Sigmoid colon (tissue), 7 donors: ENCODE data around the gene RAD51C. TPM values are rescaled to one million over a fixed set of nuclear protein-coding genes. Genes with fewer than 3 reads are reported as not detected.
"Not testable (repeated sequence)": the region's sequence is repeated elsewhere in the genome, so short reads cannot be mapped to it uniquely, and the experiment has no call there.

ENCODE experiments used
- DNase-seq: peaks from one replicate; pipeline ENCODE4 v3.0.0-alpha.2; 2019
- H3K27ac ChIP-seq, 4 donors: fragments of 200-600 bp; sonication (generic); one replicate each; pipeline ENCODE4 v1.5.1; 2016 to 2019; ENCODE audit warnings: mild to moderate bottlenecking in 1 of 4
- H3K27me3 ChIP-seq, 3 donors: fragments of 200-600 bp; sonication (generic); one replicate each; pipeline ENCODE4 v1.5.1; 2019; ENCODE audit warnings: mild to moderate bottlenecking in 1 of 3
- H3K36me3 ChIP-seq, 4 donors: fragments of 200-600 bp; sonication (generic); one replicate each; pipeline ENCODE4 v1.5.1; 2016 to 2019
- H3K4me1 ChIP-seq, 4 donors: fragments of 200-600 bp; sonication (generic); one replicate each; pipeline ENCODE4 v1.5.1; 2017 to 2019
- H3K4me3 ChIP-seq, 4 donors: fragments of 200-600 bp; sonication (generic); one replicate each; pipeline ENCODE4 v1.5.1; 2017 to 2019; ENCODE audit warnings: mild to moderate bottlenecking in 2 of 4, moderate library complexity in 1 of 4
- H3K9me3 ChIP-seq, 4 donors: fragments of 200-600 bp in 3 of 4; sonication (generic) in 3 of 4; one replicate each; pipeline versions ENCODE4 v1.5.1 to v1.6.1; 2013 to 2019
- EP300 ChIP-seq, 4 donors: sonication (generic); formaldehyde crosslinking; IDR thresholded peaks; one replicate each; pipeline ENCODE4 v1.6.1; 2017; ENCODE audit warnings: antibody characterized with exemption in 4 of 4
- POLR2A ChIP-seq, 2 donors: fragments of 450-650 bp; IDR thresholded peaks; one replicate each; pipeline ENCODE4 v1.6.1; 2016; ENCODE audit warnings: antibody characterized with exemption in 2 of 2, mild to moderate bottlenecking in 2 of 2, moderate library complexity in 2 of 2
- POLR2AphosphoS5 ChIP-seq, 4 donors: sonication (generic); formaldehyde crosslinking; IDR thresholded peaks; one replicate each; pipeline ENCODE4 v1.6.1; 2017; ENCODE audit warnings: antibody characterized with exemption in 4 of 4
- WGBS, 2 donors: extraction: QIAGEN DNeasy Blood & Tissue Kit; methylation state at CpG; one replicate each; pipeline ENCODE4 v1.1.7; 2013; 5-methylcytosine and 5-hydroxymethylcytosine counted together
- intact Hi-C: fragments of 100-400 bp; cut with DNase I; formaldehyde crosslinking; loops from one replicate; pipeline ENCODE4 v1.15.1; 2023
- polyA plus RNA-seq, 3 donors: library from polyadenylated mRNA; stranded (reverse); fragments of 200-250 nt; gene quantifications; one replicate each; pipeline ENCODE4 v1.2.3, GENCODE V29; 2013
- total RNA-seq, 4 donors: library from RNA; depleted of rRNA; stranded (reverse); fragments of >200 nt; gene quantifications; one replicate each; pipeline ENCODE4 v1.1.0, GENCODE V29; 2016
- TF ChIP-seq, protein P1 (sequence below), 4 experiments: fragments of 450-650 bp in 3 of 4; fragments of 200-600 bp in 1 of 4; IDR thresholded peaks; one replicate each; pipeline ENCODE4 v1.5.1; 2016 to 2019; ENCODE audit warnings: antibody characterized with exemption in 4 of 4, mild to moderate bottlenecking in 3 of 4, moderate library complexity in 2 of 4
- donor health status: healthy with polysubstance abuse.
- donor health status: Bipolar disorder and iron deficiency.
- donor health status: healthy.

The RAD51C gene
- total and polyA plus RNA-seq, 7 donors = 6.0 to 25.2 (median 17.4) TPM

DNA sequence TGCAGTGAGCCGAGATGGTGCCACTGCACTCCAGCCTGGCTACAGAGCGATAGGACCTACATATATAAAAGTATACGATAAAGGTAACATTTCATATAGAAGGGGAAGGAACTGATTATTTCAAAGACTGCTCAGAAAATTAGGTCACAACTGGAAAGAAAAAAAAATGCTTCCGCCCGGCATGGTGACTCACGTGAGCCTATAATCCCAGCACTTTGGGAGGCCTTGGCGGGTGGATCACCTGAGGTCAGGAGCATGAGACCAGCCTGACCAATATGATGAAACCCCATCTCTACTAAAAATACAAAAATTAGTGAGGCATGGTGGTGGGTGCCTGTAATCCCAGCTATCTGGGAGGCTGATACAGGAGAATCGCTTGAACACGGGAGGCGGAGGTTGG lies 8.4 kb upstream of the RAD51C start:
- H3K9me3 ChIP-seq = no peaks in the 10 kb centered on the region
- WGBS, 2 donors = 92 to 93% methylated on average over 10 of the region's 10 CpGs
- no peak overlapping the region for H3K4me3 ChIP-seq
- H3K36me3 ChIP-seq = no peaks in the 10 kb centered on the region
- no peaks in the 10 kb centered on the region for H3K27me3 ChIP-seq
- TF ChIP-seq, protein P1, sequence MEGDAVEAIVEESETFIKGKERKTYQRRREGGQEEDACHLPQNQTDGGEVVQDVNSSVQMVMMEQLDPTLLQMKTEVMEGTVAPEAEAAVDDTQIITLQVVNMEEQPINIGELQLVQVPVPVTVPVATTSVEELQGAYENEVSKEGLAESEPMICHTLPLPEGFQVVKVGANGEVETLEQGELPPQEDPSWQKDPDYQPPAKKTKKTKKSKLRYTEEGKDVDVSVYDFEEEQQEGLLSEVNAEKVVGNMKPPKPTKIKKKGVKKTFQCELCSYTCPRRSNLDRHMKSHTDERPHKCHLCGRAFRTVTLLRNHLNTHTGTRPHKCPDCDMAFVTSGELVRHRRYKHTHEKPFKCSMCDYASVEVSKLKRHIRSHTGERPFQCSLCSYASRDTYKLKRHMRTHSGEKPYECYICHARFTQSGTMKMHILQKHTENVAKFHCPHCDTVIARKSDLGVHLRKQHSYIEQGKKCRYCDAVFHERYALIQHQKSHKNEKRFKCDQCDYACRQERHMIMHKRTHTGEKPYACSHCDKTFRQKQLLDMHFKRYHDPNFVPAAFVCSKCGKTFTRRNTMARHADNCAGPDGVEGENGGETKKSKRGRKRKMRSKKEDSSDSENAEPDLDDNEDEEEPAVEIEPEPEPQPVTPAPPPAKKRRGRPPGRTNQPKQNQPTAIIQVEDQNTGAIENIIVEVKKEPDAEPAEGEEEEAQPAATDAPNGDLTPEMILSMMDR (IDR thresholded peaks at IDR 0.05) = no peak
- TF ChIP-seq POLR2A (IDR thresholded peaks at IDR 0.05) (no peak), POLR2AphosphoS5 (IDR thresholded peaks at IDR 0.05) (no peak), EP300 (IDR thresholded peaks at IDR 0.05) (no peak)
- DNase-seq = no peak
- no peak overlapping the region for H3K27ac ChIP-seq
- intact Hi-C loops = no loop called here
- H3K4me1 ChIP-seq = no peaks in the 10 kb centered on the region

DNA sequence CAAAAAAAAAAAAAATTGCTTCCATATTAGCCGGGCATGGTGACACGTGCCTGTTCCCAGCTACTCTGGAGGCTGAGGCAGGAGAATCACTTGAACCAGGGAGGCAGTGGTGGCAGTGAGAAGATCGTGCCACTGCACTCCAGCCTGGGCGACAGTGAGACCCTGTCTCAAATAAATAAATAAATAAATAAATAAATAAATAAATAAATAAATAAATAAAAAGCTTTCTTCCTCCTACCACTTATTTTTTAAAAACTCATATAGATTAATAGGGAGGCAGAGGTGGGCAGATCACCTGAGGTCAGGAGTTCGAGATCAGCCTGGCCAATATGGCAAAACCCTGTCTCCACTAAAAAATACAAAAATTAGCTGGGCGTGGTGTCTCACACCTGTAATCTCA lies 7.9 kb upstream of the RAD51C start:
- H3K4me3 ChIP-seq, H3K36me3 ChIP-seq, intact Hi-C loops, DNase-seq, H3K27ac ChIP-seq, H3K4me1 ChIP-seq, H3K9me3 ChIP-seq, H3K27me3 ChIP-seq: not testable (repeated sequence)
- 89 to 91% methylated on average over 6 of the region's 6 CpGs for WGBS, 2 donors

GRCh38 chr17:58686980-58687379 lies 5.4 kb upstream of the RAD51C start:
- no peak for TF ChIP-seq POLR2AphosphoS5 (IDR thresholded peaks at IDR 0.05)
- no peak for TF ChIP-seq EP300 (IDR thresholded peaks at IDR 0.05)
- TF ChIP-seq, protein P1 (IDR thresholded peaks at IDR 0.05) = no peak
- H3K36me3 ChIP-seq = no peaks in the 10 kb centered on the region
- H3K4me1 ChIP-seq = peaks cover 0 to 1% (median under 1%) of the 10 kb centered on the region in 4 donors
- 72 to 74% methylated on average over 4 of the region's 4 CpGs for WGBS, 2 donors
- H3K4me3 ChIP-seq = no peak overlapping the region
- no peak for DNase-seq
- intact Hi-C loops = no loop called here
- no peak overlapping the region for H3K27ac ChIP-seq
- no peaks in the 10 kb centered on the region for H3K9me3 ChIP-seq
- no peaks in the 10 kb centered on the region for H3K27me3 ChIP-seq

DNA sequence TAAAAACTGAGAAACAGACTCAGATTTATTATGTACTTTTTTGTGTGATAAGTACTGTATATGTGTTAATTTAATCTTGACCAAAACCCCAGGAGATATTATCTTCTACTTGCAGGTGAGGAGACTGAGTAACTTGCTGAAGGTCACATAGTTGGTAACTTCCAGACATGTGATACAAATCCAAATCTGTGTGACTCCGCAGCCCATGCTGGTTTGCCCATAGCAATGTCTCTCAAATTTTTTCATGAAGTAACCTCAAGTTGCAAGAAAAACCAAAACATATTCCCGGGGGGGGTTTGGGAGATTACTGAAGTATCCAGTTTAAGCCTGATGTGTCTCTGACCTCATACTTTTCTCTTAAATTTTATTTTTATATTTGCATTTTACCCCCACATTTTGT lies 3.9 kb upstream of the RAD51C start:
- H3K4me1 ChIP-seq = peaks cover 0 to 11% (median 9%) of the 10 kb centered on the region in 4 donors
- no peak for DNase-seq
- intact Hi-C loops = no loop called here
- TF ChIP-seq EP300 (IDR thresholded peaks at IDR 0.05) (no peak), POLR2A (IDR thresholded peaks at IDR 0.05) (no peak), POLR2AphosphoS5 (IDR thresholded peaks at IDR 0.05) (no peak)
- TF ChIP-seq, protein P1 (IDR thresholded peaks at IDR 0.05) = no peak
- 84 to 93% methylated on average over 2 of the region's 2 CpGs for WGBS, 2 donors
- no peak overlapping the region for H3K4me3 ChIP-seq
- H3K27ac ChIP-seq = no peak overlapping the region
- no peaks in the 10 kb centered on the region for H3K9me3 ChIP-seq
- no peaks in the 10 kb centered on the region for H3K36me3 ChIP-seq
- no peaks in the 10 kb centered on the region for H3K27me3 ChIP-seq

DNA sequence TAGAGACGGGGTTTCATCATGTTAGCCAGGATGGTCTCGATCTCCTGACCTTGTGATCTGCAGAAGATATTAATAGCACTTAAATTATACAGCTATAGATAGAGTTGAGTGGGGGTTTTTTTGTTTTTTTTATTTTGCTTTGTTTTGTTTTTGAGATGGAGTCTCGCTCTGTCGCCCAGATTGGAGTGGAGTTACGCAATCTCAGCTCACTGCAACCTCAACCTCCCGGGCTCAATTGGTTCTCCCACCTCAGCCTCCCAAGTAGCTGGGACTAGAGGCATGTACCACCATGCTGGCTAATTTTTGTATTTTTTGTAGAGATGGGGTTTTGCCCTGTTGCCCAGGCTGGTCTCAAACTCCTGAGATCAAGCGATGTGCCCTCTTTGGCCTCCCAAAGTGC lies 2.4 kb upstream of the RAD51C start:
- H3K27ac ChIP-seq, H3K36me3 ChIP-seq, H3K4me3 ChIP-seq, H3K9me3 ChIP-seq, DNase-seq, H3K27me3 ChIP-seq: not testable (repeated sequence)
- intact Hi-C loops = loop anchor here (5.0 kb wide), 1 partner anchor 173 kb away; no protein-coding TSS in a partner anchor
- H3K4me1 ChIP-seq = peaks cover 0 to 15% (median 13%) of the 10 kb centered on the region in 4 donors
- 96 to 98% methylated on average over 7 of the region's 7 CpGs for WGBS, 2 donors

DNA sequence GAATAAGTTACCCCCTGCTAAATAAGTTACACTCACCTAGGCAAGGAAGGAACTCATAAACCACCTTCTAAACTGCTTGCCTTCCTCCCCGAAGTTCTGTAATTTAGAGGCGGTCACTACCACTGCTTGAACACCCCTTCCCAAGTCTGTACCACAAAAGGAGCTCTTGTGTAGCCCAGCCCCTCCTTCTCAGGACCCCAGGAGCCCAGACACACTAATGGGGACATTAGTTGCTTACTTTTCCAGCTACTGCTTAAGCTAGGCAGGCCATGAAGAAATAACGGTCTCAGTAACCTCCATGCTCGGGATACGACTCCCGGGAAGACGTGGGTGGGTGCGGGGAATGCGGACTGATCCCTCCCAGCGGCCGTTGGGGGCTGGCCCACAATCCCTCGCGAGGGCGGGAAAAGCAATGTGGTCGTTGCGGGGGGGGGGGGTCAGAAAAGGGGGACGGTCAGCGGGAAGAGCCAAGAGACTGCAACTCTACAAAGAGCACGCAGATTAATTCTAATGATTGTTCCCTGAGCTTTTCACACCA lies 632 bp upstream of the RAD51C start, which contains the start of gene TEX14:
TEX14 (minus strand) TSS at position 345 of the 538 bp plus-strand sequence. CDS start 40,044 bp downstream, outside the sequence.
- H3K27me3 ChIP-seq = no peaks in the 10 kb centered on the region
- intact Hi-C loops = loop anchor here (1.0 to 5.0 kb wide), 3 partner anchors 31 to 174 kb away; no protein-coding TSS in a partner anchor
- peaks cover 0 to 15% (median 13%) of the 10 kb centered on the region in 4 donors for H3K4me1 ChIP-seq
- no peak for DNase-seq
- 92 to 94% methylated on average over 19 of the region's 19 CpGs for WGBS, 2 donors
- peaks cover 0 to 9% (median 2%) of the 10 kb centered on the region in 4 donors for H3K36me3 ChIP-seq
- H3K9me3 ChIP-seq = no peaks in the 10 kb centered on the region
- H3K27ac ChIP-seq = peak within 1 kb of the TSS; percentile 82 to 91 (median 84)
- TF ChIP-seq POLR2AphosphoS5 (IDR thresholded peaks at IDR 0.05) (no peak), POLR2A (IDR thresholded peaks at IDR 0.05) (no peak), EP300 (IDR thresholded peaks at IDR 0.05) (no peak)
- TF ChIP-seq, protein P1 (IDR thresholded peaks at IDR 0.05) = no peak
- peak within 1 kb of the TSS; percentile 58 to 69 (median 66) for H3K4me3 ChIP-seq
